ENCODE measurements around the gene MYL1.

MYL1 gene

DNA sequence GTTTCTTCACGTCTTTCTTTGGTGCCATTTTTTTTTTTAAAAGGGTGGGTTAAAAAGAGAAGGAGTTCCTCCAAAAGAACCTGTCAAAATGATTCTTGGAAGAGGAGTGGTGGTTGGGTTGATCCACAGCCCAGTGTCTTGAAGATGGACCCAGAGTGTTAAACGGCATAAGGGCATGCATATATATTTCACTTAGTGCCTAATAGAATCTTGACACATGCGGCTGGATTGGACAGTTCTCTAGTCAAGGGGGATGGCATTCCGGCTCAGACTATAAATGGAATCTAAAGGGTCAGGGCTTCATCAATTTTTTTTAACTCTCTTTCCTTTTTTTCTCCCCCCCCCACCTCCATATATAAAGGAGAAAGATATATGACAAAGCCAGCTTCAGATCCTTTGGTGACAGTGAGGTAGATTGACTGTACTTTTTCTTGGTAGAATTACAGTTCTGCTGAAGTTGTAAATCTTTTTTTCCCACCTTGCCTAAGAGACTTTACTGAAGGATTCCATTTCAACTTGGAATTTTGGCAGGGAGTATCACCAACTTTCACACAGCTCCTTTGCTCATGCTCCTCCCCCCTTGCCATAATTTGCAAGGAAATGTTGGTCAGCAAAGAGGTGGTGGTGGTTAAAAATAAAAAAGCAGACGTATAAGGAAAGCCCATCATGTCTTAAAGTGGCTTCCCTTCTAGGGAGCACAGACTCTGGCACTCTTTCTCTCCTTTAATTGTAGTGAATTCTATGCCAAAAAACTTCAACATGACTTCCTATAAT, at the start of gene MYL1:
Gene MYL1 (minus strand): TSS at position 160 of the 774 bp plus-strand sequence. CDS start 132 bp downstream, at position 28.
- DNase-seq: no peak

DNA sequence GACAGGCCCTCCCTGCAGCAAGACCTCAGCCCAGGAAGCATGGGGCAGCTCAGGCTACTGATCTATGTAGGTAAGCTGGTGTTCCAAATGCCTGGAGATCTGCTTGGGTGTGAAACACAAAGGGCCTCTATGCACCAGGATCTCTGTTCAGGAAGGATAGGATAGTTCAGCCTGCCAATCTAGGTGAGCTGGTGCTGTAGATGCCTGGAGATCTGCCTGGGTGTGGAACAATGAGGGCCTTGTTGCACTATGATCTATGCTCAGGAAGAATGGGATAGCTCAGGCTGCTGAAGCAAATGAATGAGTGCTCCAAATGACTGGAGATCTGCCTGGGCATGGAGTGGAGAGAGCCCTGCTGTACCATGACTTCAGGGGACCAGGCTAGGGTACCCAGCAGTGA, 48.9 kb upstream of the MYL1 start:
- no peak for DNase-seq

DNA sequence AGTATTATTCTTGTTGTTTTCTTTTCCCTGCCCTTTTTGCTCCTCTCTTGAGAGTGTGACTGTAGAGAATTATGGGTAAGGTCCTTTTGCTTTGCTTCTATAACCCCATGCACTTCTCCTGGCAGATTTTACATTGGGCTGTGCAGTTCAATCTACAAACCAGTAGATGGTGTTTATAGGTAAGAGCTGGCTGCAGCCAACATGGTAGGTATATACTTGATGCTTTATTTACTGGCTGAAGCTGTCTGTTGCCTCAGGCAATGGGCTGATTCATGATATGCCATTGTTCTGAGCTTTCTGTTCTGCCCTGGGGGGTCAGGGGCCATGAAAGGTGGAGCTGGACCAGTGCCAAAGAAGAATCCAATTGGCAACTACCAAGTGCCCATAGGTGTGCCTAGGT, 48.3 kb upstream of the MYL1 start:
- peak; percentile 47 for DNase-seq

GRCh38 chr2:210360412-210360811, 45.4 kb upstream of the MYL1 start:
- DNase-seq: no peak

DNA sequence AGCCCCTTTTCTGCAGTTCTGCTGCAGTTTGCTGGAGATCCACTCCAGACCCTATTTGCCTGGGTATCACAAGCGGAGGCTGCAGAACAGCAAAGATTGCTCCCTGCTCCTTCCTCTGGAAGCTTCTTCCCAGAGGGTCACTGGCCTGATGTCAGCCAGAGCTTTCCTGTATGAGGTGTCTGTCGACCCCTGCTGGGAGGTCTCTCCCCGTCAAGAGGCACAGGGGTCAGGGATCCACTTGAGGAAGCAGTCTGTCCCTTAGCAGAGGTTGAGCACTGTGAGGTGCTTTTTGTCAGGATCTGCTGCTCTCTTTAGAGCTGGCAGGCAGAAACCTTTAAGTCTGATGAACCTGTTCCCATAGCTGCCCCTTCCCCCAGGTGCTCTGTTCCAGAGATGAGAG, 42.0 kb upstream of the MYL1 start:
- no peak for DNase-seq

- no peak for DNase-seq
Measured at GRCh38 chr2:210337159-210337558, 22.2 kb upstream of the MYL1 start.

- no peak for DNase-seq
Measured at GRCh38 chr2:210324906-210325305, 9.9 kb upstream of the MYL1 start.

DNA sequence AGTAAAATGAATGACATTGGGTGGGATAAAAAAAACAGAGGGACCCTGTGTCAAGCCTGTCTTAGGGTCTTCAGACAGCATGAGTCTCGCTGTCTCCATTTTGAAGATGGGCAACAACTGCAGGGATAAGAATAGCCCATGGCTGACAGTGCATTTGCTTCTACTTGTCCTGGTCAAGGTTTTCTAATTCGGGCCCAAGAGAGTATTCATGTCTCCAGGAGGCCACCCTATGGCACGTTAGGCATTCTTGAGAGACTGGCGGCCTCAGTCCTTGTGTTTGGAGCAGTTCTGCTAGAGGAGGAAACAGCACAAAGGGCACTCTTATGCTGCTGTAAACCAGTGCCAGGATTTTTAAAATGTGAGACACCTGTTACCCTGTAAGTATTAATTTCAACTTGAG, 9.5 kb upstream of the MYL1 start:
- no peak for DNase-seq

DNA sequence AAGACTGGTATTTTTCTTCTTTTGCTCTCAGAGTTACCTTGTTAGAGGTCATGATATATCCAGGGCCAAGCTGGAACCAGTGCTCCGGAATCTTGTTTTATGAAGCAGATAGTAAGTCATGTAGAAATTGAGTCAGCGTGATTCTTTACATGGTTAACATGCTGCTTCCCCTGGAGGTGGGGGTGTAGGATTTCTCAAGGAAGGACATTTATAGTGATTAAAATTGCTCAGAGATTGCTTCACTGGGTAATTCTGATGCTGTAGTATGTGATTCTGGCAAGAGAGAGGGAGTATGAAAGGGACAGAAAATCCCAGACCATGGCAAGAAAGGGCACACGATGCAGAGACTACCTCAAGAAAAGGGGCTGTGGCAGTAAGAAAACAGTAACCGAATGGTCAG, 8.0 kb upstream of the MYL1 start:
- DNase-seq: no peak

DNA sequence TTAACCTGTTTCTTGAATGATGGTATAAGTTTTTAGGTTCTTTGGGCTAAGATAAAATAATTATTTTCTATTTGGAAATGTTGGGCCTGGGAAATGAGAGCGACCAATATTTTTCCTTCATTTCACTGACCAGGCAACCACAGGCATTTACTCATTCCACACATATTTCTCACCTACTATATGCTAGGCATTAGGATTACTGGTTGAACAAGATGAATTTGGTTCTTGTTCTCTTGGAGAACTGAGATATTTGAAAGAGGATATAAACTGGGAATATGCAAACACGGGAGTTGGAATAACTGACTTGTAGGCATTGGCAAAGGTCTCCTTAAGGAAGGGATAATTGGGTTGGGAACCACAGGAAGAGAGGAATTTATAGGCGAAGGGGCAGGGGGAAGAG, 3.9 kb upstream of the MYL1 start:
- no peak for DNase-seq

DNA sequence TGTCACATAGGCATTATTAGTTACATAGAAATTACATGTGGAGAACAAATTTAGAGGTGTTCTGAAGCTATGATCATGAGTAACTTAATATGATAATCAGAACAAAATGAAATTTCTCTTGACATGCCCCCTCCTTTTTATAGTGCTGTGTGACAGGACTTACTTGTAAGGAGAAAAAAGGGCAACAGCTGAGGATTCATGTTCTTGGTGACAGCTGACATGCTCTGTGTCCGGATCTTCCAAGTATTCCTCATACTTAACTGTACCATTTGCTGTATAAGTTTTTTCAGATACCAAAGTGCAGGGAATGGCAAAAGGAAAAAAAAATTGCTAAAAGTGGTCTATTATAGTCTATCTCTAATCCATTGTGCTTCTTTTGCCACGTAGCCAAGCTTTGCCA, 3.5 kb upstream of the MYL1 start:
- no peak for DNase-seq

- DNase-seq: no peak
Measured at GRCh38 chr2:210310550-210310949, 4.4 kb downstream of the MYL1 start.

DNA sequence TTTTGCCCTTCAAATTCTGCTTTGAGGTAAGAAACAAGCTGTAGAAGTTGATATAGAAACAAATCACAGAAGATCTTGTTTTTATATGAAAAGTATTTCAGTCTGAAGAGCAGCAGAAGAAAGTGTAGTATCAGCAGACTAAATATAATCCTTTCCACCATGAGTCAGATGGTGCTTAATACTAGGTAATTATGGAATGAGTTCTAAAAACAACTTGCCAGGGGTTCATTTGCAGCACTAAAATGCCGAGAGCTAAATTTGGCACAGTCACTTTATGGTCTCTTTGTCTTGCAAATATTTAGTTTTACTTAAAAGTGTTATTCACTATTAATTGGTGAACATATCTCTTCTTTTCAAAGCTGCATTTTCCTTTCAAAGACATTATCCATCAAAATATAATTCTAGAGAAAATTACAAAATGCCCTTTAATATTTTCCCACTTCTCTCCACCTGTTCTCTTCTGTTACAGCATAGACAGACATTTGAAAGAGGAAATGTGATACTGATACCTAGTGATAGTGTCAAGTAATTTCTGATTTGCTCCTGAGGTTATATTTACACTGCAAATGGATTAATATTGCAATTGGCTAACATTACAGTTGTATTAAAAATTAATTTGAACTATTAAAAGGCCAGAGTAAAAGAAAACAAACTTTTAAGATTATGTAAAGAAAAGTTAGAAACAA, 5.3 kb downstream of the MYL1 start:
- DNase-seq: peak; percentile 44

DNA sequence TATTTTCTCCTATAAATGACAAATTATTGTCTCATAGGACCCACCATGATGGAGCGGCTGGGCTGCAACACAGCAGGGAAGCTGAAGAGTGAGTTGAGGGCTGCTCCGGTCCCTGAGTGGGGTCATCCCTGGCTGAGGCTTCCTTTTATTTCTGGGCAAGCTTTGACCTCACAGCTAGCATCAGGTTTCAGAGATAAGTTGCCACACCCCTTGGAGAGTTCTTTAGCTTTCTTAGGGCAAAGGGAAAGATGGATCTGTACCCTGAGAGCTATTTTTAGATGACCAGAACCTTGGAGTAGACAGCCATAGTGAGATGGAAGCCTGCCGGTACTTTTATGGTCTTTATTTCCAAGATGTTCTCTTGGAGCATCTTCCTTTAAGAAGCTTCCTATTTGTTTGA, 11.5 kb downstream of the MYL1 start:
- DNase-seq: no peak

DNA sequence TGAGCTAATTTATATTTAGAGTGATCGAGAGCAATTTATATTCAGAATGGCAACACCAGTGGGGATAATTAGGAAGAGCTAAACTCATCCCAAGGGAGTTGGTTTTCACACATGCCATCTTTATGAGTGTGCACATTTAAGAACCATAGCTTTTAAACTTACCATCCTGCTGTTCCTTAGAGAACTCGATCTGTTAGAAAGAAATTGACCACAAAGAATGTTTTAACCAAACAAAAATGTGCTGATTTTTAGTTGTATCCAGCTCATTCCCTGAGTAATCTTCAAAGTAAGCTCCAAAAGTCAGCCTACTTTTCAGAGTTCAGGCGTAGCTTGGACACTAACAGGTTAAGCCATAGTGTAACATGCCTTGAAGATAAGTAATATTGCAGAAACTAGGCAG, 12.6 kb downstream of the MYL1 start:
- DNase-seq: no peak

DNA sequence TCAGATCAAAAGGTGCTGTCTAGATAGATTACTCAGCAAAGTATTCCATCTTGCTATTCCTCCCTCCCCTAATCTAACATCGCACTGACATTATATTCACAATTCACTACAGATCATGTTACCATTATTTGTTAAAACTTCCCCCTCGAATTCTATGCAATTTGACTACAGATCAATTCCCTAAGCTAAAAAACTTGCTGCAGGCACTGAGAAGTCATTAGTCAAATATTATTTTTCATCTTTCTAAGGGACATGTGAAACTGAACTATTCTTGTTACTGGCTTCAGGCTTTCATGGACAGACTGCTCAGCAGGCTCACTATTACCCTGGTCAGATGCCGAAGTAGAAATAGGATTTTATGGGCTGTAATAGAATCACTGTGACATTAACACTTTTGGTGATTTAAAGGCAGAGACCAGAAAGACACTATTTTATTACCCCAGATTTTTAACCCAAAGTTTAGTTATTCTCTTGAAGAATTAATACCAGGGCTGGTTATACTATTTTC, 15.1 kb downstream of the MYL1 start:
- no peak for DNase-seq

DNA sequence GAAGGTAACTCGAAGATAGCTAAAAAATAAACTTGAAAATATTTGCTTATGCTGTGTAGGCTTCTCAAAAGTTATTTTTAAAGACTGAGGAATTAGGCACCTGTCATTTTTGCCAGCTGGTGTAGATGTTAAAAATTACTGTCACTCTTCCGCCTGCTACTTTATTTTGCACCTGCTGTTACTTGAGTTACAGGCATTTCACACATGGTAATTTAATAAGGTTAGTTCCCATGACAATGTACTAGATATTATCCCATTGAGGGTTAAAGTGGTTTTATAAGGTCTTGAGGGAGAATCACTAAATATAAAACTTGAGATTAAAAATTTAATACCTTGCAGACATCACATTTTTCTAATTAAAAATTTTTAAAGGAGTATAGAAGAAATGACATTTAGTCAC, 26.6 kb downstream of the MYL1 start:
- no peak for DNase-seq

GRCh38 chr2:210287301-210287700, 27.7 kb downstream of the MYL1 start:
- no peak for DNase-seq

DNA sequence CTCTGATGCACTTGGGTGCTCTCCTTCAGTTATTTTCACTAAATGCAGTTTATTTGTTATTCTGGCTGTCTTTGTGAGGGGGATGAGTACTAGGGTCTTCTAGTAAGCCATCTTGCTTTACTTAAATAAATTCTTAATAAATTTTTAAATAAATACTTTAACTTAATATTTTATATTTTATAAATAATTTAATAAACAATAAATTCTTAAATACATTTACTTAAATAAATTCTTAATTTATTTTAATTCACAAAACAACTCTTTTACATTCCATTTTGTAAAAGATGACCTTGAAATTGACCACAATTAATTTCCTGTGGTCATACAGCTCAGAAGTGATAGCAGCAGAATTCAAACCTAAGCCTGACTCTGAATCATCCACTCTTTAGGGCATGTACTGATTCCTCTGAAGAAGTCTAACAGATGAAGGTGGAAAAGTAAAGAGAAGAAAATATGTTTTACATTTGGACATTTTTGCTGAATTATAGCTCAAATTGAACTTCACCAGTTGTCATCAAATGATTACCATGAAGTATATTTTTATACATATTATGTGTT, 28.8 kb downstream of the MYL1 start:
- no peak for DNase-seq

- no peak for DNase-seq
Measured at GRCh38 chr2:210277133-210277532, 37.8 kb downstream of the MYL1 start.

- DNase-seq: no peak
Measured at GRCh38 chr2:210271300-210271699, 43.7 kb downstream of the MYL1 start.

DNA sequence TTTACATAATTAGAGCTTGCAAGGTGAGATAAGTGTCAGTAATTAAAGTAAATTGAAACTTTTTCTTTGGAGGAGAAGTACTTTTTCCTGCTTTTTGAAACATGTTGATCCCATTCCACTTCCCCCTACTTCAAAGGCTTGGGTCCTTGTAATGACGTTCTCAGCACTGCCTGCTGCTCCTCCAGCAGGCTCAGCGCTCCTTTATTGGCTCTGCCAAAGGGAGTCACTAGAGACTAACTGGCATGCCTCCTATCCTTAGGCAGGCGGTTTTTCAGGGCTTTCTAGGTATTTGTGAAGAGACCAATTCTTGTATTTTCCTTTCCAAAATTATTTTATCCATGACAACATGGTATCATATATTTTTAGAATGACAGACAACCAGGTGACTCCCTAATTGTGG, 45.8 kb downstream of the MYL1 start:
- peak; percentile 1 for DNase-seq

DNA sequence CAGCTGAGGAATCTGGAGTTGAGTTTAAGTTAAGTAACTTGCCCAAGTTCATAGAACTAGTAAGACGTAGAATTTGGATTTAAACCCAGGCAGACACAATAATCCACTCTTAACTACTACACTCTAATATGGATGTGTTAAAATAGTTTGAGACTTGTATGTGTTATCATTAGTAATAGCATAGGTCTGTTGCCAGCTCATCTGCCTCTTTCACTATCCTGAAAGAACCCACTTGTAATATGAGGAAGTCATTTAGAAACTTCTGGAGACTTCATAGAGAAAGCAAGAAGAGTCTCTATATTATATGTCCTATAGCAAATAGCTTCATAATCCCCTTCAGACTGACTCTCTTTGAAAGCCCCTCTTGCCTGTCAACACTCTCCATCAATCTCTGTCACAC, 46.7 kb downstream of the MYL1 start:
- DNase-seq: no peak

DNA sequence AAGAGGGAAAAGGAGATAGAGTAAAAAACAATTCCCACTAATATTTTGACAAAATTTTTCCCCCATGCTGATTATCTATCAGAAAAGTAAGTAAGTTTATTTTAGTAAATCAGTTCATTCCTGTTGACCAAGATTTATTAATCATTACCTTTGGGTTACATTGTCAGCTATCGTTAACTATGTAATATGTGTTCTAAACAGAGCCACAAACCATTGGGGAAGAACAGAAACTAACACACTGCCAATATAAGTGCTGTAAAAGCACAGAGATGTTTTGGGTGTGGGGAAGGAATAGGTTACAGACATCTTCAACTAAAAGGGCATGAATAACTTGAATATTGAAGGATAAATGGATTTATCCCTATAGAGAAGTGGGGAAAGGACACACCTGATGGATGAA, 47.3 kb downstream of the MYL1 start:
- DNase-seq: no peak
